Endodermal cell (in vitro differentiated cells): ENCODE measurements around the gene PTPRN2. TPM values are rescaled to one million over a fixed set of nuclear protein-coding genes. Genes with fewer than 3 reads are reported as not detected.
A peak's percentile ranks its signal among the peaks of the same experiment; 100 is the strongest.

Experiments
- DNase-seq: peaks from one replicate; pipeline ENCODE4 v3.0.0-alpha.2; 2017
- H3K27ac ChIP-seq: 2 replicates; pipeline ENCODE4 v1.5.1; 2013; ENCODE audit warnings: mild to moderate bottlenecking, low read depth, low read length, moderate library complexity
- H3K27me3 ChIP-seq: 2 replicates; pipeline ENCODE4 v1.6.1; 2013; ENCODE audit warnings: mild to moderate bottlenecking, low read length, moderate library complexity; ENCODE audit not compliant: insufficient read depth, control insufficient read depth, poor library complexity, severe bottlenecking
- H3K36me3 ChIP-seq: 2 replicates; pipeline ENCODE4 v1.7.0; 2013; ENCODE audit warnings: mild to moderate bottlenecking, low read length, moderate library complexity; ENCODE audit not compliant: control insufficient read depth, insufficient read depth
- H3K4me1 ChIP-seq: one replicate; pipeline ENCODE4 v1.7.0; 2013; ENCODE audit warnings: low read length; ENCODE audit not compliant: control insufficient read depth, insufficient read depth
- H3K4me3 ChIP-seq: 2 replicates; pipeline ENCODE4 v1.5.1; 2013; ENCODE audit warnings: mild to moderate bottlenecking, low read length, moderate library complexity
- H3K9ac ChIP-seq: 2 replicates; pipeline ENCODE4 v1.6.1; 2013; ENCODE audit warnings: mild to moderate bottlenecking, low read length, moderate library complexity; ENCODE audit not compliant: poor library complexity, severe bottlenecking; ENCODE audit errors: extremely low read depth
- H3K9me3 ChIP-seq: 2 replicates; pipeline ENCODE4 v1.6.1; 2013; ENCODE audit warnings: mild to moderate bottlenecking, low read length, moderate library complexity; ENCODE audit not compliant: control insufficient read depth
- H3K27ac Mint-ChIP-seq: 2 replicates; pipeline ENCODE4 v1.8.0; 2020; ENCODE audit warnings: mixed read lengths
- H3K27me3 Mint-ChIP-seq: 2 replicates; pipeline ENCODE4 v1.8.0; 2021; ENCODE audit warnings: mild to moderate bottlenecking, mixed read lengths; ENCODE audit not compliant: insufficient read depth
- H3K36me3 Mint-ChIP-seq: 2 replicates; pipeline ENCODE4 v1.8.0; 2020; ENCODE audit warnings: low read depth, mixed read lengths
- H3K4me1 Mint-ChIP-seq: 2 replicates; pipeline ENCODE4 v1.8.0; 2020; ENCODE audit warnings: mixed read lengths
- H3K4me3 Mint-ChIP-seq: 2 replicates; pipeline ENCODE4 v1.8.0; 2020; ENCODE audit warnings: mild to moderate bottlenecking, moderate library complexity, mixed read lengths
- H3K9me3 Mint-ChIP-seq: 2 replicates; pipeline ENCODE4 v1.8.0; 2020; ENCODE audit warnings: mild to moderate bottlenecking, mixed read lengths
- WGBS, 2 experiments: methylation state at CpG; one replicate each; pipeline versions ENCODE4 v1.1.5 to v1.1.7; 2013; ENCODE audit warnings: missing lambda C conversion rate in 2 of 2, mixed read lengths in 1 of 2; ENCODE audit not compliant: insufficient coverage in 1 of 2, insufficient read length in 1 of 2; 5-methylcytosine and 5-hydroxymethylcytosine counted together
- total RNA-seq, 2 donors: library from RNA; stranded (reverse); fragmentation: NEBNext Ultra II Directional in 1 of 2; extraction: Animal tissue kit (Norgen Biotek cat#: 25700) in 1 of 2; gene quantifications; 2 replicates in 1 of 2; 3 replicates in 1 of 2; pipeline ENCODE4 v1.2.1, GENCODE V29; 2021
- TF ChIP-seq, protein P1 (sequence below): fragments of 200-600 bp; sonication (generic); conservative IDR thresholded peaks from 2 replicates; pipeline ENCODE4 v1.5.0; 2021; ENCODE audit warnings: antibody characterized with exemption, mild to moderate bottlenecking

PTPRN2 gene
- total RNA-seq, 2 donors from 2014 or later, result 0.69 to 1.2 TPM

GRCh38 chr7:157773361-157773760, 814.3 kb downstream of the PTPRN2 start:
- peaks cover 30% of the 10 kb centered on the region for H3K27me3 Mint-ChIP-seq
- H3K4me1 ChIP-seq, result no peaks in the 10 kb centered on the region
- H3K9me3 Mint-ChIP-seq, result peaks cover 7% of the 10 kb centered on the region
- H3K27me3 ChIP-seq, result no peaks in the 10 kb centered on the region
- no peak overlapping the region for H3K27ac Mint-ChIP-seq
- no peak overlapping the region for H3K27ac ChIP-seq
- DNase-seq, result no peak
- no peaks in the 10 kb centered on the region for H3K36me3 Mint-ChIP-seq
- H3K4me3 Mint-ChIP-seq, result no peak overlapping the region
- H3K36me3 ChIP-seq, result no peaks in the 10 kb centered on the region
- peaks cover 8% of the 10 kb centered on the region for H3K4me1 Mint-ChIP-seq
- WGBS, 2 experiments, result 71 to 78% methylated on average over 6 to 9 of the region's 9 CpGs
- TF ChIP-seq, protein P1, sequence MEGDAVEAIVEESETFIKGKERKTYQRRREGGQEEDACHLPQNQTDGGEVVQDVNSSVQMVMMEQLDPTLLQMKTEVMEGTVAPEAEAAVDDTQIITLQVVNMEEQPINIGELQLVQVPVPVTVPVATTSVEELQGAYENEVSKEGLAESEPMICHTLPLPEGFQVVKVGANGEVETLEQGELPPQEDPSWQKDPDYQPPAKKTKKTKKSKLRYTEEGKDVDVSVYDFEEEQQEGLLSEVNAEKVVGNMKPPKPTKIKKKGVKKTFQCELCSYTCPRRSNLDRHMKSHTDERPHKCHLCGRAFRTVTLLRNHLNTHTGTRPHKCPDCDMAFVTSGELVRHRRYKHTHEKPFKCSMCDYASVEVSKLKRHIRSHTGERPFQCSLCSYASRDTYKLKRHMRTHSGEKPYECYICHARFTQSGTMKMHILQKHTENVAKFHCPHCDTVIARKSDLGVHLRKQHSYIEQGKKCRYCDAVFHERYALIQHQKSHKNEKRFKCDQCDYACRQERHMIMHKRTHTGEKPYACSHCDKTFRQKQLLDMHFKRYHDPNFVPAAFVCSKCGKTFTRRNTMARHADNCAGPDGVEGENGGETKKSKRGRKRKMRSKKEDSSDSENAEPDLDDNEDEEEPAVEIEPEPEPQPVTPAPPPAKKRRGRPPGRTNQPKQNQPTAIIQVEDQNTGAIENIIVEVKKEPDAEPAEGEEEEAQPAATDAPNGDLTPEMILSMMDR, result no peak
- H3K4me3 ChIP-seq, result no peak overlapping the region
- H3K9ac ChIP-seq, result no peak overlapping the region
- H3K9me3 ChIP-seq, result peaks cover 67% of the 10 kb centered on the region

- H3K9me3 ChIP-seq, result peaks cover 67% of the 10 kb centered on the region
- no peak overlapping the region for H3K9ac ChIP-seq
- H3K27me3 Mint-ChIP-seq, result peaks cover 28% of the 10 kb centered on the region
- DNase-seq, result no peak
- H3K27me3 ChIP-seq, result no peaks in the 10 kb centered on the region
- H3K4me1 Mint-ChIP-seq, result peaks cover 8% of the 10 kb centered on the region
- peaks cover 7% of the 10 kb centered on the region for H3K9me3 Mint-ChIP-seq
- H3K4me3 ChIP-seq, result no peak overlapping the region
- H3K36me3 Mint-ChIP-seq, result no peaks in the 10 kb centered on the region
- no peaks in the 10 kb centered on the region for H3K36me3 ChIP-seq
- TF ChIP-seq, protein P1, result no peak
- H3K27ac ChIP-seq, result no peak overlapping the region
- WGBS, 2 experiments, result 83 to 84% methylated on average over 6 to 21 of the region's 21 CpGs
- no peak overlapping the region for H3K4me3 Mint-ChIP-seq
- H3K4me1 ChIP-seq, result no peaks in the 10 kb centered on the region
- no peak overlapping the region for H3K27ac Mint-ChIP-seq
These were observed 815.0 kb downstream of the PTPRN2 start for GRCh38 chr7:157772486-157773130.

DNA sequence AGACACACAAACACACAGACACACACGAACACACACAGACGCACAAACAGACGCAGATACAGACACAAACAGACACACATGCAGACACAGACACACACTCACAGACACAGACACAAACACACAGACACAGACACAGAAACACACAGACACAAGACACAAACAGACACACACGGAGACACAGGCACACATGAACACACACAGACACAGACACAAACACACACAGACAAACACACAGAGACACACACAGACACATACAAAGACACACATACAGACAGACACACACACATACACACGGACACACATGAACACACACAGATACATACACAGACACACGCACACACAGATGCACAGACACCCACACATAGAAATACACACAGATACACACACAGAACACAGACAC, 815.9 kb downstream of the PTPRN2 start:
- Mint-ChIP-seq H3K9me3 (peaks cover 7% of the 10 kb centered on the region), H3K27ac (no peak overlapping the region), H3K4me1 (peaks cover 8% of the 10 kb centered on the region), H3K27me3 (peaks cover 20% of the 10 kb centered on the region), H3K4me3 (no peak overlapping the region), H3K36me3 (no peaks in the 10 kb centered on the region)
- Histone ChIP-seq H3K9ac (no peak overlapping the region), H3K27ac (no peak overlapping the region), H3K27me3 (no peaks in the 10 kb centered on the region), H3K4me3 (peak overlapping the region; percentile 24), H3K9me3 (peaks cover 67% of the 10 kb centered on the region), H3K4me1 (no peaks in the 10 kb centered on the region), H3K36me3 (no peaks in the 10 kb centered on the region)
- TF ChIP-seq, protein P1, result no peak
- 74% methylated on average over 6 of the region's 6 CpGs; no CpG with 5 or more reads in 1 of the 2 experiments for WGBS, 2 experiments
- DNase-seq, result no peak
